ENCODE measurements around the gene PARP11. TPM values are rescaled to one million over a fixed set of nuclear protein-coding genes. Genes with fewer than 3 reads are reported as not detected.

The PARP11 gene
- total and polyA plus RNA-seq, 4 donors, result 2.2 to 7.1 (median 4.0) TPM

- no peaks in the 10 kb centered on the region for H3K4me1 ChIP-seq (ENCODE audit: control insufficient read depth in 4 of 4, insufficient read depth in 4 of 4, low read length in 3 of 4)
- no peak for DNase-seq (ENCODE audit: low spot score)
- no peak overlapping the region for H3K27ac ChIP-seq (ENCODE audit: low read depth in 1 of 2, low read length in 2 of 2)
- no peak overlapping the region for H3K4me3 ChIP-seq (ENCODE audit: low read depth in 1 of 3, low read length in 3 of 3)
- 51% methylated on average over 2 of the region's 2 CpGs for WGBS
- TF ChIP-seq FOXA2 (IDR thresholded peaks at IDR 0.05), result no peak
- TF ChIP-seq NR2F2 (IDR thresholded peaks at IDR 0.05), result no peak
- no peak for TF ChIP-seq HNF4G (IDR thresholded peaks at IDR 0.05)
- TF ChIP-seq, protein P1, sequence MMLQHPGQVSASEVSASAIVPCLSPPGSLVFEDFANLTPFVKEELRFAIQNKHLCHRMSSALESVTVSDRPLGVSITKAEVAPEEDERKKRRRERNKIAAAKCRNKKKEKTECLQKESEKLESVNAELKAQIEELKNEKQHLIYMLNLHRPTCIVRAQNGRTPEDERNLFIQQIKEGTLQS (IDR thresholded peaks at IDR 0.05), result no peak
- TF ChIP-seq YY1 (IDR thresholded peaks at IDR 0.05), result no peak
- no peak for TF ChIP-seq FOXA1 (IDR thresholded peaks at IDR 0.05)
- TF ChIP-seq, protein P2, sequence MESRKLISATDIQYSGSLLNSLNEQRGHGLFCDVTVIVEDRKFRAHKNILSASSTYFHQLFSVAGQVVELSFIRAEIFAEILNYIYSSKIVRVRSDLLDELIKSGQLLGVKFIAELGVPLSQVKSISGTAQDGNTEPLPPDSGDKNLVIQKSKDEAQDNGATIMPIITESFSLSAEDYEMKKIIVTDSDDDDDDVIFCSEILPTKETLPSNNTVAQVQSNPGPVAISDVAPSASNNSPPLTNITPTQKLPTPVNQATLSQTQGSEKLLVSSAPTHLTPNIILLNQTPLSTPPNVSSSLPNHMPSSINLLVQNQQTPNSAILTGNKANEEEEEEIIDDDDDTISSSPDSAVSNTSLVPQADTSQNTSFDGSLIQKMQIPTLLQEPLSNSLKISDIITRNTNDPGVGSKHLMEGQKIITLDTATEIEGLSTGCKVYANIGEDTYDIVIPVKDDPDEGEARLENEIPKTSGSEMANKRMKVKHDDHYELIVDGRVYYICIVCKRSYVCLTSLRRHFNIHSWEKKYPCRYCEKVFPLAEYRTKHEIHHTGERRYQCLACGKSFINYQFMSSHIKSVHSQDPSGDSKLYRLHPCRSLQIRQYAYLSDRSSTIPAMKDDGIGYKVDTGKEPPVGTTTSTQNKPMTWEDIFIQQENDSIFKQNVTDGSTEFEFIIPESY (IDR thresholded peaks at IDR 0.05), result no peak
- no peak for TF ChIP-seq MAX (IDR thresholded peaks at IDR 0.05)
- no peak for TF ChIP-seq SP1 (IDR thresholded peaks at IDR 0.05)
- H3K36me3 ChIP-seq (ENCODE audit: control insufficient read depth in 4 of 4, insufficient read depth in 3 of 4, low read depth in 1 of 4, low read length in 3 of 4), result no peaks in the 10 kb centered on the region
- no peak overlapping the region for H3K9ac ChIP-seq (ENCODE audit: low read depth in 1 of 2, low read length in 2 of 2)
- H3K27me3 ChIP-seq (ENCODE audit: control insufficient read depth in 4 of 4, insufficient read depth in 4 of 4, low read length in 3 of 4), result no peaks in the 10 kb centered on the region
- no peaks in the 10 kb centered on the region for H3K9me3 ChIP-seq (ENCODE audit: control insufficient read depth in 4 of 4, low read length in 3 of 4)
Measured at GRCh38 chr12:3904999-3905398, 31.8 kb upstream of the PARP11 start.

DNA sequence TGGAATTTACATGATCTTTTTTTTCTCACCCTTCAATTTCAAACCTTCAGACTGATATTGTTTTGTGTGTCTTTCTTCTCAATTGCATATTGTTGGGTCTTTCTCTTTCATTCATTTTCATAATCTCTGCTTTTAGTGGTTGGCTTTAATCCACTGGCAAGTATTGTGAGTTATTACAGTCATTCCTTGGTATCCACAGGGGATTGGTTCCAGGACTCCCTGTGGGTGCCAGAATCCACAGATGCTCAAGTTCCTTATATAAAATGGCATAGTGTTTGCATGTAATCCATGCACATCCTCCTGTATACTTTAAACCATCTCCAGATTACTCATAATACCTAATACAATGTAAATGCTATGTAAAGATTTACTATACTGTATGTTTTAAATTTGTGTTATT lies 29.7 kb upstream of the PARP11 start:
- H3K36me3 ChIP-seq (ENCODE audit: control insufficient read depth in 4 of 4, insufficient read depth in 3 of 4, low read depth in 1 of 4, low read length in 3 of 4), result no peaks in the 10 kb centered on the region
- H3K27ac ChIP-seq (ENCODE audit: low read depth in 1 of 2, low read length in 2 of 2), result no peak overlapping the region
- no peak for DNase-seq (ENCODE audit: low spot score)
- no peak overlapping the region for H3K4me3 ChIP-seq (ENCODE audit: low read depth in 1 of 3, low read length in 3 of 3)
- H3K4me1 ChIP-seq (ENCODE audit: control insufficient read depth in 4 of 4, insufficient read depth in 4 of 4, low read length in 3 of 4), result no peaks in the 10 kb centered on the region
- no peak overlapping the region for H3K9ac ChIP-seq (ENCODE audit: low read depth in 1 of 2, low read length in 2 of 2)
- H3K27me3 ChIP-seq (ENCODE audit: control insufficient read depth in 4 of 4, insufficient read depth in 4 of 4, low read length in 3 of 4), result no peaks in the 10 kb centered on the region
- H3K9me3 ChIP-seq (ENCODE audit: control insufficient read depth in 4 of 4, low read length in 3 of 4), result no peaks in the 10 kb centered on the region
- TF ChIP-seq, protein P2 (IDR thresholded peaks at IDR 0.05), result no peak
- TF ChIP-seq RXRA (IDR thresholded peaks at IDR 0.05) (no peak), RAD21 (IDR thresholded peaks at IDR 0.05) (no peak), YY1 (IDR thresholded peaks at IDR 0.05) (no peak), FOXA1 (IDR thresholded peaks at IDR 0.05) (no peak), HNF4G (IDR thresholded peaks at IDR 0.05) (no peak), HNF4A (conservative IDR thresholded peaks at IDR 0.05) (no peak), NR2F2 (IDR thresholded peaks at IDR 0.05) (no peak), EGR1 (IDR thresholded peaks at IDR 0.05; ENCODE audit: low read depth in 2 of 2) (no peak), MAX (IDR thresholded peaks at IDR 0.05) (no peak)
- TF ChIP-seq, protein P1 (IDR thresholded peaks at IDR 0.05), result no peak
- TF ChIP-seq, protein P3, sequence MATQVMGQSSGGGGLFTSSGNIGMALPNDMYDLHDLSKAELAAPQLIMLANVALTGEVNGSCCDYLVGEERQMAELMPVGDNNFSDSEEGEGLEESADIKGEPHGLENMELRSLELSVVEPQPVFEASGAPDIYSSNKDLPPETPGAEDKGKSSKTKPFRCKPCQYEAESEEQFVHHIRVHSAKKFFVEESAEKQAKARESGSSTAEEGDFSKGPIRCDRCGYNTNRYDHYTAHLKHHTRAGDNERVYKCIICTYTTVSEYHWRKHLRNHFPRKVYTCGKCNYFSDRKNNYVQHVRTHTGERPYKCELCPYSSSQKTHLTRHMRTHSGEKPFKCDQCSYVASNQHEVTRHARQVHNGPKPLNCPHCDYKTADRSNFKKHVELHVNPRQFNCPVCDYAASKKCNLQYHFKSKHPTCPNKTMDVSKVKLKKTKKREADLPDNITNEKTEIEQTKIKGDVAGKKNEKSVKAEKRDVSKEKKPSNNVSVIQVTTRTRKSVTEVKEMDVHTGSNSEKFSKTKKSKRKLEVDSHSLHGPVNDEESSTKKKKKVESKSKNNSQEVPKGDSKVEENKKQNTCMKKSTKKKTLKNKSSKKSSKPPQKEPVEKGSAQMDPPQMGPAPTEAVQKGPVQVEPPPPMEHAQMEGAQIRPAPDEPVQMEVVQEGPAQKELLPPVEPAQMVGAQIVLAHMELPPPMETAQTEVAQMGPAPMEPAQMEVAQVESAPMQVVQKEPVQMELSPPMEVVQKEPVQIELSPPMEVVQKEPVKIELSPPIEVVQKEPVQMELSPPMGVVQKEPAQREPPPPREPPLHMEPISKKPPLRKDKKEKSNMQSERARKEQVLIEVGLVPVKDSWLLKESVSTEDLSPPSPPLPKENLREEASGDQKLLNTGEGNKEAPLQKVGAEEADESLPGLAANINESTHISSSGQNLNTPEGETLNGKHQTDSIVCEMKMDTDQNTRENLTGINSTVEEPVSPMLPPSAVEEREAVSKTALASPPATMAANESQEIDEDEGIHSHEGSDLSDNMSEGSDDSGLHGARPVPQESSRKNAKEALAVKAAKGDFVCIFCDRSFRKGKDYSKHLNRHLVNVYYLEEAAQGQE (IDR thresholded peaks at IDR 0.05), result no peak

Measured in liver (tissue), 9 donors.